WTC11 (cell line): ENCODE measurements around the gene SIN3A. TPM values are rescaled to one million over a fixed set of nuclear protein-coding genes. Genes with fewer than 3 reads are reported as not detected.

Experiments used
- ATAC-seq: fragments of 200-7000 bp; cut with Tn5 transposase; 2 replicates; pipeline ENCODE4 v1.10.0; 2021; ENCODE audit warnings: mild to moderate bottlenecking, moderate library complexity
- CTCF ChIA-PET: fragments of 300-600 bp; sonication (Branson Sonifier 250); formaldehyde crosslinking; loops from one replicate; lab custom pipeline; 2021; ENCODE audit warnings: antibody characterized with exemption; lab: Charles Lee
- POLR2A ChIA-PET: fragments of 350-600 bp; sonication (Branson Sonifier 250); formaldehyde crosslinking; loops from one replicate; lab custom pipeline; 2021; ENCODE audit warnings: antibody characterized with exemption; lab: Charles Lee
- DNase-seq: peaks from one replicate; pipeline ENCODE4 v3.0.0; 2021; ENCODE audit warnings: low spot score
- H3K27ac Mint-ChIP-seq: 2 replicates; pipeline ENCODE4 v1.8.0; 2021; ENCODE audit warnings: mixed read lengths
- H3K27me3 Mint-ChIP-seq: 2 replicates; pipeline ENCODE4 v1.8.0; 2021; ENCODE audit warnings: low read depth, mild to moderate bottlenecking, moderate library complexity, mixed read lengths
- H3K36me3 Mint-ChIP-seq: 2 replicates; pipeline ENCODE4 v1.8.0; 2021; ENCODE audit warnings: mixed read lengths
- H3K4me1 Mint-ChIP-seq: 2 replicates; pipeline ENCODE4 v1.8.0; 2022; ENCODE audit warnings: mixed read lengths
- H3K4me3 Mint-ChIP-seq: 2 replicates; pipeline ENCODE4 v1.8.0; 2021; ENCODE audit warnings: mild to moderate bottlenecking, moderate library complexity, mixed read lengths
- H3K9me3 Mint-ChIP-seq: 2 replicates; pipeline ENCODE4 v1.8.0; 2021; ENCODE audit warnings: mixed read lengths
- ATF1 ChIP-seq: sonication (generic); formaldehyde crosslinking; IDR thresholded peaks from 2 replicates; pipeline ENCODE4 v1.8.1; 2023; ENCODE audit warnings: mild to moderate bottlenecking, moderate library complexity, missing genetic modification reagents
- ATF6 ChIP-seq: sonication (generic); formaldehyde crosslinking; IDR thresholded peaks from 2 replicates; pipeline ENCODE4 v1.8.1; 2023; ENCODE audit warnings: mild to moderate bottlenecking, missing genetic modification reagents
- CREB1 ChIP-seq: sonication (generic); formaldehyde crosslinking; IDR thresholded peaks from 2 replicates; pipeline ENCODE4 v1.8.0; 2023; ENCODE audit warnings: mild to moderate bottlenecking, missing genetic modification reagents
- E2F1 ChIP-seq: sonication (generic); formaldehyde crosslinking; IDR thresholded peaks from 2 replicates; pipeline ENCODE4 v1.8.0; 2022; ENCODE audit warnings: mild to moderate bottlenecking, missing genetic modification reagents
- ELF4 ChIP-seq: sonication (generic); formaldehyde crosslinking; IDR thresholded peaks from 2 replicates; pipeline ENCODE4 v1.8.1; 2022; ENCODE audit warnings: low read depth, mild to moderate bottlenecking, moderate library complexity, missing genetic modification reagents
- EMX1 ChIP-seq: fragments of 250-450 bp; sonication (Bioruptor Pico); IDR thresholded peaks from 2 replicates; pipeline ENCODE4 v1.8.0; 2021; ENCODE audit warnings: mild to moderate bottlenecking
- IRF2 ChIP-seq: sonication (generic); formaldehyde crosslinking; IDR thresholded peaks from 2 replicates; pipeline ENCODE4 v1.8.0; 2022; ENCODE audit warnings: low read depth, missing genetic modification reagents, borderline replicate concordance
- JUN ChIP-seq: sonication (generic); formaldehyde crosslinking; IDR thresholded peaks from 2 replicates; pipeline ENCODE4 v1.8.0; 2023; ENCODE audit warnings: mild to moderate bottlenecking, missing genetic modification reagents
- KAT7 ChIP-seq: sonication (generic); formaldehyde crosslinking; IDR thresholded peaks from 2 replicates; pipeline ENCODE4 v1.8.1; 2023; ENCODE audit warnings: missing genetic modification reagents, mild to moderate bottlenecking, borderline replicate concordance
- MYBL2 ChIP-seq: sonication (generic); formaldehyde crosslinking; IDR thresholded peaks from 2 replicates; pipeline ENCODE4 v1.8.1; 2023; ENCODE audit warnings: mild to moderate bottlenecking, moderate library complexity, missing genetic modification reagents
- OVOL2 ChIP-seq: fragments of 250-450 bp; sonication (Bioruptor Pico); IDR thresholded peaks from 2 replicates; pipeline ENCODE4 v1.9.0; 2021; ENCODE audit warnings: mild to moderate bottlenecking, borderline replicate concordance
- SMAD3 ChIP-seq: sonication (generic); formaldehyde crosslinking; IDR thresholded peaks from 2 replicates; pipeline ENCODE4 v1.8.0; 2022; ENCODE audit warnings: missing genetic modification reagents, mild to moderate bottlenecking, borderline replicate concordance
- SP1 ChIP-seq: sonication (generic); formaldehyde crosslinking; conservative IDR thresholded peaks from 2 replicates; pipeline ENCODE4 v1.8.1; 2022; ENCODE audit warnings: missing genetic modification reagents
- TCF7 ChIP-seq: sonication (generic); formaldehyde crosslinking; IDR thresholded peaks from 2 replicates; pipeline ENCODE4 v1.8.0; 2022; ENCODE audit warnings: mild to moderate bottlenecking, low read depth, missing genetic modification reagents, moderate library complexity
- TEAD4 ChIP-seq: sonication (generic); formaldehyde crosslinking; IDR thresholded peaks from 2 replicates; pipeline ENCODE4 v1.8.0; 2022; ENCODE audit warnings: mild to moderate bottlenecking, missing genetic modification reagents
- USF1 ChIP-seq: sonication (generic); formaldehyde crosslinking; IDR thresholded peaks from 2 replicates; pipeline ENCODE4 v1.8.0; 2022; ENCODE audit warnings: mild to moderate bottlenecking, missing genetic modification reagents
- ZBTB43 ChIP-seq: sonication (generic); formaldehyde crosslinking; IDR thresholded peaks from 2 replicates; pipeline ENCODE4 v1.8.1; 2023; ENCODE audit warnings: mild to moderate bottlenecking, missing genetic modification reagents
- ZMAT4 ChIP-seq: fragments of 250-450 bp; sonication (Bioruptor Pico); IDR thresholded peaks from 2 replicates; pipeline ENCODE4 v1.9.0; 2021; ENCODE audit warnings: mild to moderate bottlenecking
- ZNF317 ChIP-seq: sonication (generic); formaldehyde crosslinking; IDR thresholded peaks from 2 replicates; pipeline ENCODE4 v1.8.1; 2023; ENCODE audit warnings: low read depth, mild to moderate bottlenecking, moderate library complexity, missing genetic modification reagents, borderline replicate concordance
- ZNF423 ChIP-seq: fragments of 250-450 bp; sonication (Bioruptor Pico); IDR thresholded peaks from 2 replicates; pipeline ENCODE4 v2.1.2; 2022; ENCODE audit warnings: mild to moderate bottlenecking, moderate library complexity
- ZNF425 ChIP-seq: fragments of 250-450 bp; sonication (Bioruptor Pico); conservative IDR thresholded peaks from 2 replicates; pipeline ENCODE4 v1.9.0; 2021; ENCODE audit warnings: mild to moderate bottlenecking
- total RNA-seq: library from RNA; stranded (reverse); gene quantifications from 3 replicates; pipeline ENCODE4 v1.2.3, GENCODE V29; 2021

The SIN3A gene
- total RNA-seq, 1 experiment from 2014 or later = 113 TPM

GRCh38 chr15:75361989-75362641 is 89.4 kb downstream of the SIN3A start:
- H3K4me3 Mint-ChIP-seq = no peak overlapping the region
- DNase-seq (no peak), ATAC-seq (no peak)
- H3K9me3 Mint-ChIP-seq = no peaks in the 10 kb centered on the region
- H3K4me1 Mint-ChIP-seq = no peaks in the 10 kb centered on the region
- H3K27me3 Mint-ChIP-seq = no peaks in the 10 kb centered on the region
- CTCF ChIA-PET = interaction anchor here (1.2 kb wide), 1 partner anchor 8 kb away, joined by 3 read pairs; no protein-coding TSS in a partner anchor
- peaks cover 33% of the 10 kb centered on the region for H3K36me3 Mint-ChIP-seq
- no peak overlapping the region for H3K27ac Mint-ChIP-seq
- POLR2A ChIA-PET = no interaction called here
- no peak for TF ChIP-seq TCF7 (CRISPR knock-in tag)
- no peak for TF ChIP-seq SMAD3 (CRISPR knock-in tag)
- TF ChIP-seq JUN = no peak
- no peak for TF ChIP-seq TEAD4 (CRISPR knock-in tag)
- no peak for TF ChIP-seq EMX1 (CRISPR knock-in tag)
- no peak for TF ChIP-seq ELF4 (CRISPR knock-in tag)
- no peak for TF ChIP-seq ZMAT4 (CRISPR knock-in tag)
- no peak for TF ChIP-seq USF1 (CRISPR knock-in tag)
- TF ChIP-seq ZBTB43 (CRISPR knock-in tag) = no peak
- no peak for TF ChIP-seq OVOL2 (CRISPR knock-in tag)
- TF ChIP-seq ATF1 (CRISPR knock-in tag) = no peak
- TF ChIP-seq ZNF423 (CRISPR knock-in tag) = no peak
- no peak for TF ChIP-seq ZNF317
- no peak for TF ChIP-seq ZNF425
- TF ChIP-seq SP1 (CRISPR knock-in tag) = no peak
- TF ChIP-seq KAT7 = no peak
- TF ChIP-seq ATF6 (CRISPR knock-in tag) = no peak
- no peak for TF ChIP-seq CREB1
- TF ChIP-seq MYBL2 (CRISPR knock-in tag) = no peak

- ATAC-seq (no peak), DNase-seq (no peak)
- no peaks in the 10 kb centered on the region for H3K9me3 Mint-ChIP-seq
- ChIA-PET CTCF (no interaction called here), POLR2A (no interaction called here)
- no peaks in the 10 kb centered on the region for H3K4me1 Mint-ChIP-seq
- no peak for TF ChIP-seq IRF2
- TF ChIP-seq E2F1 (CRISPR knock-in tag) = no peak
- TF ChIP-seq KAT7 = no peak
- no peak overlapping the region for H3K27ac Mint-ChIP-seq
- H3K27me3 Mint-ChIP-seq = no peaks in the 10 kb centered on the region
- H3K4me3 Mint-ChIP-seq = no peak overlapping the region
- H3K36me3 Mint-ChIP-seq = peaks cover 28% of the 10 kb centered on the region
Observed at GRCh38 chr15:75361361-75361988, 90.0 kb downstream of the SIN3A start.
